ENCODE data around the gene SMAD3. TPM values are rescaled to one million over a fixed set of nuclear protein-coding genes. Genes with fewer than 3 reads are reported as not detected.

SMAD3 gene
- total RNA-seq, 1 donor from 2014 or later, result 35.6 TPM

- ATAC-seq, result peak; percentile 59
These were observed 62.6 kb downstream of the SMAD3 start for GRCh38 chr15:67127965-67128364.

GRCh38 chr15:67130166-67130565 is 64.8 kb downstream of the SMAD3 start:
- no peak for ATAC-seq

GRCh38 chr15:67130673-67131601 is 65.5 kb downstream of the SMAD3 start:
- ATAC-seq, result peak; percentile 6

GRCh38 chr15:67132276-67132675 is 66.9 kb downstream of the SMAD3 start:
- ATAC-seq, result no peak

GRCh38 chr15:67133026-67133425 is 67.6 kb downstream of the SMAD3 start:
- no peak for ATAC-seq

GRCh38 chr15:67133738-67134066 is 68.3 kb downstream of the SMAD3 start:
- ATAC-seq, result no peak

GRCh38 chr15:67134067-67134838 is 68.9 kb downstream of the SMAD3 start:
- peak; percentile 50 for ATAC-seq

GRCh38 chr15:67134871-67135492 is 69.6 kb downstream of the SMAD3 start:
- ATAC-seq, result peak; percentile 21

GRCh38 chr15:67135494-67135893 is 70.1 kb downstream of the SMAD3 start:
- no peak for ATAC-seq

GRCh38 chr15:67136802-67137201 is 71.4 kb downstream of the SMAD3 start:
- no peak for ATAC-seq

- no peak for ATAC-seq
These were observed 71.9 kb downstream of the SMAD3 start for GRCh38 chr15:67137319-67137718.

- peak; percentile 28 for ATAC-seq
These were observed 72.8 kb downstream of the SMAD3 start for GRCh38 chr15:67137951-67138848.

GRCh38 chr15:67138891-67139855 is 73.8 kb downstream of the SMAD3 start:
- ATAC-seq, result no peak

- no peak for ATAC-seq
These were observed 74.9 kb downstream of the SMAD3 start for GRCh38 chr15:67140078-67140833.

GRCh38 chr15:67142092-67142766 is 76.8 kb downstream of the SMAD3 start:
- no peak for ATAC-seq

- no peak for ATAC-seq
These were observed 77.3 kb downstream of the SMAD3 start for GRCh38 chr15:67142767-67143100.

GRCh38 chr15:67143646-67144045 is 78.2 kb downstream of the SMAD3 start:
- ATAC-seq, result no peak

- ATAC-seq, result no peak
These were observed 79.4 kb downstream of the SMAD3 start for GRCh38 chr15:67144609-67145311.

GRCh38 chr15:67145312-67145610 is 79.9 kb downstream of the SMAD3 start:
- ATAC-seq, result no peak

Data from esophagus mucosa (tissue), 1 donor.